Right atrium auricular region (tissue), 2 donors: Measurements from ENCODE around the gene C11orf91. TPM values are rescaled to one million over a fixed set of nuclear protein-coding genes. Genes with fewer than 3 reads are reported as not detected.

Source experiments
- DNase-seq: peaks from one replicate; pipeline ENCODE4 v3.0.0-alpha.2; 2019; ENCODE audit warnings: low spot score
- H3K27ac ChIP-seq, 2 donors: fragments of 200-600 bp; sonication (generic); 1 replicate in 1 of 2; 2 replicates in 1 of 2; pipeline ENCODE4 v1.5.1; 2016 to 2019
- H3K27me3 ChIP-seq, 2 donors: fragments of 200-600 bp; sonication (generic); one replicate each; pipeline versions ENCODE4 v1.5.1 to v1.6.0; 2017 to 2019
- H3K36me3 ChIP-seq: fragments of 200-600 bp; sonication (generic); one replicate; pipeline ENCODE4 v1.5.1; 2016
- H3K4me1 ChIP-seq, 2 donors: fragments of 200-600 bp; sonication (generic); one replicate each; pipeline versions ENCODE4 v1.5.1 to v1.6.0; 2017 to 2019
- H3K4me3 ChIP-seq, 2 donors: fragments of 200-600 bp; sonication (generic); 1 replicate in 1 of 2; 2 replicates in 1 of 2; pipeline ENCODE4 v1.5.1; 2017 to 2019; ENCODE audit warnings: mild to moderate bottlenecking in 1 of 2, moderate library complexity in 1 of 2
- H3K9me3 ChIP-seq, 2 donors: fragments of 200-600 bp; sonication (generic); one replicate each; pipeline ENCODE4 v1.5.1; 2019
- CTCF ChIP-seq, 2 donors: fragments of 200-600 bp; sonication (generic); IDR thresholded peaks; one replicate each; pipeline ENCODE4 v1.5.1; 2019; ENCODE audit warnings: antibody characterized with exemption in 2 of 2
- total RNA-seq, 2 donors: library from RNA; depleted of rRNA; stranded (reverse); fragments of >200 nt; gene quantifications; one replicate each; pipeline ENCODE4 v1.1.0, GENCODE V29; 2016

C11orf91 gene
- total RNA-seq, 2 donors from 2014 or later, result not detected

GRCh38 chr11:33703788-33704187 is 3.2 kb upstream of the C11orf91 start:
- Histone ChIP-seq H3K27ac (peak overlapping the region; percentile 70 to 81), H3K36me3 (peaks cover 12% of the 10 kb centered on the region), H3K9me3 (no peaks in the 10 kb centered on the region), H3K4me3 (no peak overlapping the region), H3K27me3 (no peaks in the 10 kb centered on the region), H3K4me1 (peaks cover 0 to 91% of the 10 kb centered on the region in 2 donors)
- DNase-seq, result no peak
- no peak for TF ChIP-seq CTCF (IDR thresholded peaks at IDR 0.05)

- H3K27me3 ChIP-seq, result no peaks in the 10 kb centered on the region
- peaks cover 0 to 85% of the 10 kb centered on the region in 2 donors for H3K4me1 ChIP-seq
Observed at GRCh38 chr11:33703234-33703633, 2.6 kb upstream of the C11orf91 start.

GRCh38 chr11:33701302-33702230 is 940 bp upstream of the C11orf91 start:
- peak overlapping the region; percentile 70 to 81 for H3K27ac ChIP-seq
- peak overlapping the region; percentile 41 to 58 for H3K4me3 ChIP-seq
- no peaks in the 10 kb centered on the region for H3K9me3 ChIP-seq
- H3K27me3 ChIP-seq, result no peaks in the 10 kb centered on the region
- no peak for TF ChIP-seq CTCF (IDR thresholded peaks at IDR 0.05)
- H3K36me3 ChIP-seq, result peaks cover 2% of the 10 kb centered on the region
- H3K4me1 ChIP-seq, result peaks cover 0 to 69% of the 10 kb centered on the region in 2 donors
- no peak for DNase-seq

More at GRCh38 chr11:33703234-33703633, 2.6 kb upstream of the C11orf91 start:
- no peak for TF ChIP-seq CTCF (IDR thresholded peaks at IDR 0.05)
- H3K27ac ChIP-seq, result peak overlapping the region; percentile 70 to 81
- H3K9me3 ChIP-seq, result no peaks in the 10 kb centered on the region
- H3K36me3 ChIP-seq, result peaks cover 6% of the 10 kb centered on the region
- no peak overlapping the region for H3K4me3 ChIP-seq
- no peak for DNase-seq

GRCh38 chr11:33700063-33700501 is 544 bp downstream of the C11orf91 start:
- Histone ChIP-seq H3K4me3 (peak overlapping the region; percentile 41 to 58), H3K4me1 (peaks cover 0 to 55% of the 10 kb centered on the region in 2 donors)
- no peak for TF ChIP-seq CTCF (IDR thresholded peaks at IDR 0.05)

GRCh38 chr11:33699515-33700062 is 1.0 kb downstream of the C11orf91 start:
- Histone ChIP-seq H3K27ac (peak overlapping the region; percentile 70 to 81), H3K4me1 (peaks cover 0 to 50% of the 10 kb centered on the region in 2 donors), H3K27me3 (no peaks in the 10 kb centered on the region), H3K9me3 (no peaks in the 10 kb centered on the region), H3K4me3 (peak overlapping the region in 1 of 2 donors; percentile 58), H3K36me3 (no peaks in the 10 kb centered on the region)
- no peak for DNase-seq
- TF ChIP-seq CTCF (IDR thresholded peaks at IDR 0.05), result no peak

More at GRCh38 chr11:33700063-33700501, 544 bp downstream of the C11orf91 start:
- H3K27me3 ChIP-seq, result no peaks in the 10 kb centered on the region
- H3K27ac ChIP-seq, result peak overlapping the region; percentile 70 to 81
- H3K9me3 ChIP-seq, result no peaks in the 10 kb centered on the region
- H3K36me3 ChIP-seq, result no peaks in the 10 kb centered on the region
- no peak for DNase-seq
